ENCODE data around the gene OTOP2. TPM values are rescaled to one million over a fixed set of nuclear protein-coding genes. Genes with fewer than 3 reads are reported as not detected.

The OTOP2 gene
- total and polyA plus RNA-seq, 4 donors = 0.08 TPM; not detected in 3

GRCh38 chr17:74922172-74922571 lies 1.9 kb upstream of the OTOP2 start:
- Histone ChIP-seq H3K4me3 (ENCODE audit: low read depth, low read length) (peak overlapping the region; percentile 18), H3K9me3 (ENCODE audit: control insufficient read depth, insufficient read depth, low read length) (no peaks in the 10 kb centered on the region), H3K36me3 (ENCODE audit: control insufficient read depth, insufficient read depth, low read length) (no peaks in the 10 kb centered on the region), H3K27ac (ENCODE audit: low read depth, low read length) (no peak overlapping the region), H3K4me1 (ENCODE audit: control insufficient read depth, insufficient read depth, low read length) (peaks cover 35% of the 10 kb centered on the region), H3K27me3 (ENCODE audit: control insufficient read depth, insufficient read depth, low read length) (peaks cover 54% of the 10 kb centered on the region)
- 46% methylated on average over 6 of the region's 6 CpGs for WGBS (ENCODE audit: insufficient coverage)
- no peak for DNase-seq (ENCODE audit: low read depth in 4 of 6, low spot score in 6 of 6)

DNA sequence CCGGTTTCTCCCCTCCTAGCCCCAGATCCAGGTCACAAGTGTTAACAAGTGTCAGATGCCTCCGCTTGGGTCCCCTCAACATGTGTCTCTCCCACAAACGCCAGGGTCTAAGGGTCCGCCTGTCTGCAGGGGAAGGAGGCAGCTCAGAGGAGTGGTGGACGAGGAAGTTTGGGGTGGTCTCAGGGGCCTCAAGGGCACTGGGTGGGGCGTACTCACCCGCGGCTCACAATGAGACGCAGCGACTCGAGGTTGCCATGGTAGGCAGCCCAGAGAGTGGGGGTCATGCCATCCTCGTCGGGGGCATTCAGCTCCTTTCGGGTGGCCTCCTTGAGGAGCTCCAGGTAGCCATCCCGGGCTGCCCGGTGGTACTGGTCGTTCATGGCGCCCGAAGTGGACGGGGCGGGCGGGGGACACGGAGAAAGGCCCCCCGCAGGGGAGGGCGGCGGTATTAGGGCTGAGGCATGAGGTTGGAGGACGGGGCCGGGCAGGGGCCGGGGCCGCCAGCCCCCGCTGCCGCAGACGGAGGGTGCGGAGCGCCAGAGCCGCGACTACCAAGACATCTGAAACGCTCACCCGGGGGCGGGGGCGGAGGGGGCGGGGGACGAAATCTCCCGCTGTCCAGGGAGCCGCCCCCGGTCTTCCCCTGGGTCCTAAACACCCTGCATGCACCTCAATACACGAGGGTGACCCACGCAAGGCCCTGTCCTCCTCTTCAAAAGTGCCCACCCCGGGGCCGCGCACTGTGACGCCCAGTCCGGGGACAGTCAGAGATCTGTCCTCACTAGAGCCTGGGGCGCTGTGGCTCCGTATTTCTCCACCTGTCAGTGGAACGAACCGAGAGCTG lies 1.2 kb upstream of the OTOP2 start, which contains the start of gene USH1G:
Gene USH1G (minus strand): TSS at position 562 of the 844 bp plus-strand sequence. CDS start 182 bp downstream, at position 380.
- H3K4me3 ChIP-seq (ENCODE audit: low read depth, low read length) = peak within 1 kb of the TSS; percentile 18
- DNase-seq (ENCODE audit: low read depth in 4 of 6, low spot score in 6 of 6) = peak in 2 of 6 donors; percentile 22 to 23
- H3K4me1 ChIP-seq (ENCODE audit: control insufficient read depth, insufficient read depth, low read length) = peaks cover 35% of the 10 kb centered on the region

DNA sequence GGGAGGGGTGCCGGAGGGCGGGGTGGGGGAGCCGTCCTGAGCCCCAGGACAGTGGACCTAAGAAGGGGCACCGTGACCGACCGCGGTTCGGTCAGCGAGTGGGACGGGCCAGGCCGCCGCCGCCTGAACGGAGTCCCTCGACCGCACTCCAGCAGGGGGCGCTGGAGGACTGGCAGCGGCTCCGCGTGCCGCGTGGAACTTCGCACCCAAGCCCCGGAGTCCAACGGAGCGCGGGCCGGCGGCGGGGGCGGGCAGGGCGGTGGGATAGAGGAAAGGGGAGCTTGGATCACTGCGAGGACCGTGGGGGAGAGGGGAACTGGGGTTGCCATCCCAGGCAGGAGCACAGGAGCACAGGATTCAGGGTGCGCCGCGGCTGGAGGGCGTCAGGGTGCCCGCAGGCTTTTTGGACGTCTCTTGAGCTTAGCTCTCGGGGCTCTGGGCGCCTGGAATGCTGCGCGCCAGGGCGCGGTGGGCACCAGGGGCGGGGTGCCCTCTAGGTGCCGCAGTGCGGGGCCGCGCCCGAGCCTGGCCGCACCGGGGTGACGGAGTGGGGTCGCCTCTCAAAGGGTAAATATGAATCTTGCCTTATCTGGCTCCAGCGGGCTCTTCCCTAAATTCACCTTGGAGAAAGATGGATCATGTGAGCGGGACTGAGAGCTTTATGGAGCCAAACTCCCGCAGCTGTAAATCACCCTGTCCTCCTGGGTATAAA lies 379 bp upstream of the OTOP2 start:
- peaks cover 62% of the 10 kb centered on the region for H3K27me3 ChIP-seq (ENCODE audit: control insufficient read depth, insufficient read depth, low read length)
- 2% methylated on average over 59 of the region's 59 CpGs for WGBS (ENCODE audit: insufficient coverage)
- peaks cover 35% of the 10 kb centered on the region for H3K4me1 ChIP-seq (ENCODE audit: control insufficient read depth, insufficient read depth, low read length)
- no peak overlapping the region for H3K4me3 ChIP-seq (ENCODE audit: low read depth, low read length)
- no peak overlapping the region for H3K27ac ChIP-seq (ENCODE audit: low read depth, low read length)
- no peaks in the 10 kb centered on the region for H3K9me3 ChIP-seq (ENCODE audit: control insufficient read depth, insufficient read depth, low read length)
- DNase-seq (ENCODE audit: low read depth in 4 of 6, low spot score in 6 of 6) = peak in 3 of 6 donors; percentile 10 to 56 (median 52)
- no peaks in the 10 kb centered on the region for H3K36me3 ChIP-seq (ENCODE audit: control insufficient read depth, insufficient read depth, low read length)

More for the DNA sequence above, 1.2 kb upstream of the OTOP2 start, which contains the start of gene USH1G:
- no peak within 1 kb of the TSS for H3K27ac ChIP-seq (ENCODE audit: low read depth, low read length)
- WGBS (ENCODE audit: insufficient coverage) = 3% methylated on average over 57 of the region's 57 CpGs
- no peaks in the 10 kb centered on the region for H3K36me3 ChIP-seq (ENCODE audit: control insufficient read depth, insufficient read depth, low read length)
- peaks cover 62% of the 10 kb centered on the region for H3K27me3 ChIP-seq (ENCODE audit: control insufficient read depth, insufficient read depth, low read length)
- no peaks in the 10 kb centered on the region for H3K9me3 ChIP-seq (ENCODE audit: control insufficient read depth, insufficient read depth, low read length)

DNA sequence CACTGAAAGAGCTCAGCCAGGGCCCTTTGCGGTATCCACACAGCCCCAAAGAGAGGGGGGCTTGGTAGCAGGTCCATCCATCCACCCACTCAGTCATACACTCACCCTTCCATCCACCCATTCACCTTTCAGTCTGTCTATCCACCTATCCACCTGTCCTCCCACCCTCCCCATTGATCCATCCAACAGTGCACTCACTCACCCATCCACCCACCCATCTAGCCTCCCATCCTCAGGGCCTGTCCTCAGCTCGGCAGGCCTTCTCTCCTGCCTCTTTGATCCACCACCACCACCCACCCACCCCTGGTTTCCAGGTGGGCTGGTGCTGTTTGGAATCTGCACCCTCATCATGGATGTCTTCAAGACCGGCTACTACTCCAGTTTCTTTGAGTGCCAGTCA lies 1.2 kb downstream of the OTOP2 start:
- Histone ChIP-seq H3K36me3 (ENCODE audit: control insufficient read depth, insufficient read depth, low read length) (no peaks in the 10 kb centered on the region), H3K4me1 (ENCODE audit: control insufficient read depth, insufficient read depth, low read length) (peaks cover 35% of the 10 kb centered on the region), H3K9me3 (ENCODE audit: control insufficient read depth, insufficient read depth, low read length) (no peaks in the 10 kb centered on the region), H3K27ac (ENCODE audit: low read depth, low read length) (no peak overlapping the region), H3K4me3 (ENCODE audit: low read depth, low read length) (no peak overlapping the region), H3K27me3 (ENCODE audit: control insufficient read depth, insufficient read depth, low read length) (peaks cover 64% of the 10 kb centered on the region)
- WGBS (ENCODE audit: insufficient coverage) = 42% methylated on average over 2 of the region's 3 CpGs
- no peak for DNase-seq (ENCODE audit: low read depth in 4 of 6, low spot score in 6 of 6)

DNA sequence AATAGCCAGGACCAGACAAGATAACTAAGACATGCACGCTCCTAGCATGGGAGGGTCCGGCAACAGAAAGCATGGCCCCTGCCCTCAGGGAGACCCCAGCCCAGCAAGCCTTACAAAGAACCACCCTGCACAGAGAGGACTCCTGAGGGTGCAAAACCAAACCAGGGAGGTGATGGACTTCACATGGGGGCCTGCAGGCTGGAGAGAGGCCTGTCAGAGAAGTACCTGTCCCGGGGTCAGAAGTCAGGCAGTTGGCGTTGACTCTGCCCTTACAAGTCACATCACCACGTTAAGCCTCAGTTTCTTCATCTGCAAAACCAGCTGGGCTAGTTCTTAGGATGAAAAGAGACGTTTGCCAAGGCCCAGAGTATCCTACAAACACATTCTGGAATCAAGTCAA lies 4.7 kb downstream of the OTOP2 start:
- Histone ChIP-seq H3K27me3 (ENCODE audit: control insufficient read depth, insufficient read depth, low read length) (peaks cover 67% of the 10 kb centered on the region), H3K4me1 (ENCODE audit: control insufficient read depth, insufficient read depth, low read length) (peaks cover 12% of the 10 kb centered on the region), H3K4me3 (ENCODE audit: low read depth, low read length) (no peak overlapping the region), H3K9me3 (ENCODE audit: control insufficient read depth, insufficient read depth, low read length) (no peaks in the 10 kb centered on the region), H3K36me3 (ENCODE audit: control insufficient read depth, insufficient read depth, low read length) (no peaks in the 10 kb centered on the region), H3K27ac (ENCODE audit: low read depth, low read length) (no peak overlapping the region)
- DNase-seq (ENCODE audit: low read depth in 4 of 6, low spot score in 6 of 6) = no peak
- WGBS (ENCODE audit: insufficient coverage) = 79% methylated on average over 3 of the region's 6 CpGs

DNA sequence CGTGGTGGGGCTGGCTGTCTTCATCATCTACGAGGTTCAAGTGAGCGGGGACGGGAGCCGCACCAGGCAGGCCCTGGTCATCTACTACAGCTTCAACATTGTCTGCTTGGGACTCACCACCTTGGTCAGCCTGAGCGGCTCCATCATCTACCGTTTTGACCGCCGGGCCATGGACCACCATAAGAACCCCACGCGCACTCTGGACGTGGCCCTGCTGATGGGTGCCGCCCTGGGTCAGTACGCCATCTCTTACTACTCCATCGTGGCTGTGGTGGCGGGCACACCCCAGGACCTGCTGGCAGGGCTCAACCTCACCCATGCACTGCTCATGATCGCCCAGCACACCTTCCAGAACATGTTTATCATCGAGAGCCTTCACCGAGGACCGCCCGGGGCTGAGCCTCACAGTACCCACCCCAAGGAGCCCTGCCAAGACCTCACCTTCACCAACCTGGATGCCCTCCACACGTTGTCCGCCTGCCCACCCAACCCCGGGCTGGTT lies 6.5 kb downstream of the OTOP2 start:
- H3K4me3 ChIP-seq (ENCODE audit: low read depth, low read length) = no peak overlapping the region
- 94% methylated on average over 23 of the region's 24 CpGs for WGBS (ENCODE audit: insufficient coverage)
- no peaks in the 10 kb centered on the region for H3K36me3 ChIP-seq (ENCODE audit: control insufficient read depth, insufficient read depth, low read length)
- H3K4me1 ChIP-seq (ENCODE audit: control insufficient read depth, insufficient read depth, low read length) = peaks cover 3% of the 10 kb centered on the region
- H3K27ac ChIP-seq (ENCODE audit: low read depth, low read length) = no peak overlapping the region
- peaks cover 64% of the 10 kb centered on the region for H3K27me3 ChIP-seq (ENCODE audit: control insufficient read depth, insufficient read depth, low read length)
- H3K9me3 ChIP-seq (ENCODE audit: control insufficient read depth, insufficient read depth, low read length) = no peaks in the 10 kb centered on the region
- no peak for DNase-seq (ENCODE audit: low read depth in 4 of 6, low spot score in 6 of 6)

- Histone ChIP-seq H3K9me3 (ENCODE audit: control insufficient read depth, insufficient read depth, low read length) (no peaks in the 10 kb centered on the region), H3K27me3 (ENCODE audit: control insufficient read depth, insufficient read depth, low read length) (peaks cover 80% of the 10 kb centered on the region), H3K4me1 (ENCODE audit: control insufficient read depth, insufficient read depth, low read length) (peaks cover 13% of the 10 kb centered on the region), H3K27ac (ENCODE audit: low read depth, low read length) (no peak overlapping the region), H3K36me3 (ENCODE audit: control insufficient read depth, insufficient read depth, low read length) (no peaks in the 10 kb centered on the region), H3K4me3 (ENCODE audit: low read depth, low read length) (no peak overlapping the region)
- DNase-seq (ENCODE audit: low read depth in 4 of 6, low spot score in 6 of 6) = no peak
- 0% methylated on average over 1 of the region's 3 CpGs for WGBS (ENCODE audit: insufficient coverage)
Measured at GRCh38 chr17:74935048-74935447, 11.0 kb downstream of the OTOP2 start.

DNA sequence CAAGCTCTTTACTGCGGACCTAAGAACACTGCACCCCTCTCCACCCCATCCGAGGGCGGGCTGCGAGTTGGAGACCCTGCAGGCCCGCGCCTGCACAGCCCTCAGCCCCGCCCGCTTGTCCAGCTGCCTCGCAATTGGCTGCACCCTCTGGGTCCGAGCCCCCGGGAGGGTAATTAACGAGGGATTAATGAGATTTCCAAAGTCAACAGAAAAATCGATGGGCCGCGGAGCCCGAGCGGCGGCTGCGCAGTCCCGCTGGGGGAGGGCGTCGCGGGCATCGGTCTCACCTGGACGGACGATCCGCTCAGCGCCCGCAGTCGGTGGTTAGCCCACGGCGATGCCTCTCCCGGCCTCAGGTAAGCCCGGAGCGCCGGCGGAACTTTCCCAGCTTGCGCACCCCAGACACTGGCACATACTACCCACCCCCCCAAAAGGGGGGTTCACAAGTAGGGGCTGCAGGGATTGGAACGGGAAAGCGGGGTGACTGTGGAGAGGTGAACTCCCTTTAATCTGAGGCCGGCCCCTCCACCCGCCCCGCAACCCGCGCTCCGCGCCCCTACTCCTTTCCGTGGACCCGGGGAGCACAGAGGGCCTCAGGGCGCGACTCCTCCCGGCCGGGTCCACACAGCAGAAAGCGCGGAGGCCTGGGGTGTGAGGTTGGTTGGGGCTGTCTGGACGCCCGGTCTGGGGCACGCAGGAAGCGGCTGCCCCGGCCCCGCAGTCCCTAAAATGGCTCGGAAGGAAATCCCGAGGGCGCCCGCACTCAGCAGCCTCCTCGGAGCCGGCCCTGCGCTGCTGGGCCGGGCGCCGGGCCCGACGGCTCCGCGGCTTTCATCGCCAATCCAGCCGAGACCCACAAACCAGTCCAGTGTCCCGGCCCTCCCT lies 11.8 kb downstream of the OTOP2 start, which contains the start of gene OTOP3:
Gene OTOP3 (plus strand): TSS at position 314 of the 885 bp plus-strand sequence. CDS start 24 bp downstream, at position 338.
- Histone ChIP-seq H3K27me3 (ENCODE audit: control insufficient read depth, insufficient read depth, low read length) (peaks cover 76% of the 10 kb centered on the region), H3K4me1 (ENCODE audit: control insufficient read depth, insufficient read depth, low read length) (peaks cover 13% of the 10 kb centered on the region), H3K9me3 (ENCODE audit: control insufficient read depth, insufficient read depth, low read length) (no peaks in the 10 kb centered on the region), H3K4me3 (ENCODE audit: low read depth, low read length) (no peak within 1 kb of the TSS), H3K36me3 (ENCODE audit: control insufficient read depth, insufficient read depth, low read length) (no peaks in the 10 kb centered on the region), H3K27ac (ENCODE audit: low read depth, low read length) (no peak within 1 kb of the TSS)
- DNase-seq (ENCODE audit: low read depth in 4 of 6, low spot score in 6 of 6) = peak in 1 of 6 donors; percentile 9
- 3% methylated on average over 68 of the region's 78 CpGs for WGBS (ENCODE audit: insufficient coverage)

DNA sequence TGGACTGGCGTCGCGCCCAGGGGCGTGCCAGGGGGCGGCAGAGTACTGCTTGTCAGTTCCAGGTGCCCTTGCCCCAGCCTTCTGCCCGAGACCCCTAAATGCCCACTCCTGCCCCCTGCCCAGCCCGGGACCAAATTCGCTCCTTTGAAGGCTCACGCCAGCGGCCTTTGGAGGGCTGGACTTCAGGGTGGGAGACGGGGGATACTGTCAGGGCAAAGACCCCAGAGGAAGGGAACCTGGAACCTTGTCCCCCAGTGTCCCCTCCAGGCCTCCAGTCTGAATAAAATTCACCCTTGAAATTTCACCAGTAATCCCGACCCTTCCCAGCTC lies 12.4 kb downstream of the OTOP2 start:
- no peak for DNase-seq (ENCODE audit: low read depth in 4 of 6, low spot score in 6 of 6)
- peaks cover 13% of the 10 kb centered on the region for H3K4me1 ChIP-seq (ENCODE audit: control insufficient read depth, insufficient read depth, low read length)
- peaks cover 80% of the 10 kb centered on the region for H3K27me3 ChIP-seq (ENCODE audit: control insufficient read depth, insufficient read depth, low read length)
- no peak overlapping the region for H3K4me3 ChIP-seq (ENCODE audit: low read depth, low read length)
- WGBS (ENCODE audit: insufficient coverage) = 15% methylated on average over 12 of the region's 12 CpGs
- H3K9me3 ChIP-seq (ENCODE audit: control insufficient read depth, insufficient read depth, low read length) = no peaks in the 10 kb centered on the region
- H3K36me3 ChIP-seq (ENCODE audit: control insufficient read depth, insufficient read depth, low read length) = no peaks in the 10 kb centered on the region
- H3K27ac ChIP-seq (ENCODE audit: low read depth, low read length) = no peak overlapping the region
